ENCODE data around the gene OR9Q1. TPM values are rescaled to one million over a fixed set of nuclear protein-coding genes. Genes with fewer than 3 reads are reported as not detected.
A peak's percentile ranks its signal among the peaks of the same experiment; 100 is the strongest.

Gene OR9Q1
- total and polyA plus RNA-seq, 2 of the 4 experiments (the other 2 are of a cell fraction): not detected

DNA sequence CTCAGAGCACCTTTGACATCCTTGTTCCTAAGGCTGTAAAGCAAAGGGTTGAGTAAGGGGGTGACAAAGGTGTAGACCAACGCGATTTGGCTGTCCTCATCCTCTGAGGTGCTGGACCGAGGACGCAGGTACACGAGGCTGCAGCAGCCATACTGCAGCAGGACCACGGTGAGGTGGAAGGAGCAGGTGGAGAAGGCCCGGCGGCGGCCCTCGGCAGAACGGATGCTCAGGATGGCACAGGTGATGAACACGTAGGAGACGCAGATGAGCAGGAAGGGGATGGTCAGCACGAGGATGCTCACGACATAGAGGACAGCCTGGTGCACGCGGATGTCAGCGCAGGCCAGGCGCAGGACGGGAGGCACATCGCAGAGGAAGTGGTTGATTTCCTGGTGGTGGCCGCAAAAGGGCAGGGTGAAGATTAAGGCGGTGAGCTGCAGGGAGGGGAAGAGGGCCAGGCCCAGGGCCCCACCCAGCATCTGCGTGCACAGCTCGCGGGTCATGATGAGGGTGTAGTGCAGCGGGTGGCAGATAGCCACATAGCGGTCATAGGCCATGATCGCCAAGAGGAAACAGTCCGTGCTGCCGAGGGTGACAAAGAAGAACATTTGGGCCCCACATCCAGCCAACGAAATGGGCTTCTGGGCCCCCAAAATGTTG is 204.4 kb downstream of the OR9Q1 start:
- Histone ChIP-seq H2BK20ac (ENCODE audit: low read depth, low read length) (no peak overlapping the region), H3K4ac (ENCODE audit: low read depth, low read length) (no peak overlapping the region), H3K9ac (ENCODE audit: low read depth, low read length) (no peak overlapping the region), H3K27ac (ENCODE audit: insufficient read depth, low read length) (no peak overlapping the region), H2AFZ (replicated peaks; ENCODE audit: low read length, poor library complexity) (peak overlapping the region; percentile 63), H3K14ac (replicated peaks; ENCODE audit: low read depth, low read length) (no peak overlapping the region), H3K4me2 (ENCODE audit: low read depth, low read length) (no peak overlapping the region), H3K18ac (ENCODE audit: low read depth, low read length) (no peak overlapping the region), H3K56ac (ENCODE audit: extremely low read depth, insufficient read depth, low read length) (no peak overlapping the region), H2BK5ac (ENCODE audit: low read depth, low read length, poor library complexity, severe bottlenecking) (no peak overlapping the region), H3K4me3 (ENCODE audit: insufficient read depth, low read depth, low read length) (no peak overlapping the region), H2BK15ac (ENCODE audit: low read depth, low read length) (no peak overlapping the region), H4K8ac (ENCODE audit: low read depth in 2 of 2, low read length in 2 of 2) (no peak overlapping the region), H2AK5ac (ENCODE audit: low read depth, low read length) (no peak overlapping the region), H4K20me1 (ENCODE audit: insufficient read depth, low read length) (no peaks in the 10 kb centered on the region), H4K91ac (ENCODE audit: insufficient read depth, low read depth, low read length) (no peak overlapping the region), H3K23ac (ENCODE audit: low read depth, low read length) (no peak overlapping the region), H2BK120ac (ENCODE audit: low read depth, low read length) (no peak overlapping the region), H4K5ac (ENCODE audit: low read depth, low read length) (no peak overlapping the region), H2AK9ac (replicated peaks; ENCODE audit: low read depth, low read length, poor library complexity) (no peak overlapping the region), H3K79me1 (ENCODE audit: low read depth in 1 of 2, low read length in 2 of 2) (no peaks in the 10 kb centered on the region), H3K36me3 (ENCODE audit: control insufficient read depth, insufficient read depth, low read length) (no peaks in the 10 kb centered on the region), H3K27me3 (ENCODE audit: control insufficient read depth, insufficient read depth, low read length) (no peaks in the 10 kb centered on the region), H3K9me3 (ENCODE audit: control insufficient read depth, insufficient read depth, low read length) (peaks cover 3% of the 10 kb centered on the region; the same call in 1 of the 2 replicates), H3K4me1 (ENCODE audit: control insufficient read depth, insufficient read depth, low read length) (no peaks in the 10 kb centered on the region), H3K9me1 (ENCODE audit: insufficient read depth, low read length) (no peaks in the 10 kb centered on the region)
- BruUV-seq (replicated peaks): no TSS peak
- in situ Hi-C loops (cut with MboI; ENCODE audit: low sequenced_read_pairs) (no loop called here), intact Hi-C loops (cut with micrococcal nuclease) (no loop called here), dilution Hi-C loops (cut with HindIII; ENCODE audit: low sequenced_read_pairs, unreplicated experiment) (no loop called here)
- CTCF ChIA-PET: no interaction called here
- 79% methylated on average over 22 of the region's 32 CpGs; no CpG with 5 or more reads in 1 of the 2 experiments for WGBS, 2 experiments (ENCODE audit: extremely low coverage in 2 of 2, insufficient read length in 1 of 2)
- no peak for ATAC-seq (ENCODE audit: low read depth)
- DNase-seq: no peak
- POLR2A ChIA-PET (ENCODE audit: unreplicated experiment): no interaction called here
- TF ChIP-seq SMC3 (IDR thresholded peaks at IDR 0.05; ENCODE audit: low read depth, low read length) (no peak), MAZ (IDR thresholded peaks at IDR 0.05; ENCODE audit: borderline replicate concordance, low read depth, low read length) (no peak), NFE2L2 (IDR thresholded peaks at IDR 0.05; ENCODE audit: low read depth, low read length) (no peak), CHD1 (IDR thresholded peaks at IDR 0.05; ENCODE audit: low read depth, low read length) (no peak), CEBPB (IDR thresholded peaks at IDR 0.05; ENCODE audit: low read depth, low read length) (no peak), POLR2A (IDR thresholded peaks at IDR 0.05; ENCODE audit: low read depth, low read length) (no peak), MXI1 (IDR thresholded peaks at IDR 0.05; ENCODE audit: borderline replicate concordance, low read depth, low read length) (no peak), RAD21 (IDR thresholded peaks at IDR 0.05; ENCODE audit: low read length) (no peak), RCOR1 (IDR thresholded peaks at IDR 0.05; ENCODE audit: insufficient replicate concordance, low read length) (no peak), FOS (IDR thresholded peaks at IDR 0.05; ENCODE audit: low read depth, low read length) (no peak), MAFK (IDR thresholded peaks at IDR 0.05; ENCODE audit: low read depth, low read length) (no peak), RFX5 (IDR thresholded peaks at IDR 0.05; ENCODE audit: low read depth, low read length) (no peak), BHLHE40 (IDR thresholded peaks at IDR 0.05; ENCODE audit: low read depth, low read length) (no peak)
- TF ChIP-seq, protein P1, sequence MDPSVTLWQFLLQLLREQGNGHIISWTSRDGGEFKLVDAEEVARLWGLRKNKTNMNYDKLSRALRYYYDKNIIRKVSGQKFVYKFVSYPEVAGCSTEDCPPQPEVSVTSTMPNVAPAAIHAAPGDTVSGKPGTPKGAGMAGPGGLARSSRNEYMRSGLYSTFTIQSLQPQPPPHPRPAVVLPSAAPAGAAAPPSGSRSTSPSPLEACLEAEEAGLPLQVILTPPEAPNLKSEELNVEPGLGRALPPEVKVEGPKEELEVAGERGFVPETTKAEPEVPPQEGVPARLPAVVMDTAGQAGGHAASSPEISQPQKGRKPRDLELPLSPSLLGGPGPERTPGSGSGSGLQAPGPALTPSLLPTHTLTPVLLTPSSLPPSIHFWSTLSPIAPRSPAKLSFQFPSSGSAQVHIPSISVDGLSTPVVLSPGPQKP (IDR thresholded peaks at IDR 0.05; ENCODE audit: borderline replicate concordance, low read depth, low read length): no peak
- TF ChIP-seq, protein P2, sequence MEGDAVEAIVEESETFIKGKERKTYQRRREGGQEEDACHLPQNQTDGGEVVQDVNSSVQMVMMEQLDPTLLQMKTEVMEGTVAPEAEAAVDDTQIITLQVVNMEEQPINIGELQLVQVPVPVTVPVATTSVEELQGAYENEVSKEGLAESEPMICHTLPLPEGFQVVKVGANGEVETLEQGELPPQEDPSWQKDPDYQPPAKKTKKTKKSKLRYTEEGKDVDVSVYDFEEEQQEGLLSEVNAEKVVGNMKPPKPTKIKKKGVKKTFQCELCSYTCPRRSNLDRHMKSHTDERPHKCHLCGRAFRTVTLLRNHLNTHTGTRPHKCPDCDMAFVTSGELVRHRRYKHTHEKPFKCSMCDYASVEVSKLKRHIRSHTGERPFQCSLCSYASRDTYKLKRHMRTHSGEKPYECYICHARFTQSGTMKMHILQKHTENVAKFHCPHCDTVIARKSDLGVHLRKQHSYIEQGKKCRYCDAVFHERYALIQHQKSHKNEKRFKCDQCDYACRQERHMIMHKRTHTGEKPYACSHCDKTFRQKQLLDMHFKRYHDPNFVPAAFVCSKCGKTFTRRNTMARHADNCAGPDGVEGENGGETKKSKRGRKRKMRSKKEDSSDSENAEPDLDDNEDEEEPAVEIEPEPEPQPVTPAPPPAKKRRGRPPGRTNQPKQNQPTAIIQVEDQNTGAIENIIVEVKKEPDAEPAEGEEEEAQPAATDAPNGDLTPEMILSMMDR (conservative IDR thresholded peaks at IDR 0.05; ENCODE audit: low read depth, low read length): no peak
- TF ChIP-seq, protein P3, sequence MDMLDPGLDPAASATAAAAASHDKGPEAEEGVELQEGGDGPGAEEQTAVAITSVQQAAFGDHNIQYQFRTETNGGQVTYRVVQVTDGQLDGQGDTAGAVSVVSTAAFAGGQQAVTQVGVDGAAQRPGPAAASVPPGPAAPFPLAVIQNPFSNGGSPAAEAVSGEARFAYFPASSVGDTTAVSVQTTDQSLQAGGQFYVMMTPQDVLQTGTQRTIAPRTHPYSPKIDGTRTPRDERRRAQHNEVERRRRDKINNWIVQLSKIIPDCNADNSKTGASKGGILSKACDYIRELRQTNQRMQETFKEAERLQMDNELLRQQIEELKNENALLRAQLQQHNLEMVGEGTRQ (IDR thresholded peaks at IDR 0.05; ENCODE audit: low read depth, low read length): no peak
